ENCODE data around the gene USB1. TPM values are rescaled to one million over a fixed set of nuclear protein-coding genes. Genes with fewer than 3 reads are reported as not detected.

USB1 gene
- total and polyA plus RNA-seq, 4 donors: 14.7 to 72.7 (median 38.7) TPM

DNA sequence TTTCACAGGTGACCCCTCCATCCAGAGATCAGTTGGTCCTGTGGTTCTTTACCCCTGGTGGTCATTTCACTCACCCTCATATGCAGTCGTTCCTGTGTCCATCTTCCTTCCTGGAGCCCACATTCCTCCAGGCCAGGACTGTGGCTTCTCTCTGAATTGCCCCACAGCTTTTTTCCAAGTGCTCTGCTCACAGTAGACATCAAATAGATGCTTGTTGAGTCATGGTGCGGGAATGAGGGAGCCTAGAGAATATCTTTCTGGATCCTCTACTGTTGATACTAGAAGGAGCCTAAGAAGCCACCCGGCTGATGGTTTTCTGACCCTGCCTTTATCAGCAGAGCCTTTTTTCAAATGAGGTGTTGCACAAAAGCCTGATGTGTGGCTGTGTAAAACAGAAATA lies 10.4 kb downstream of the USB1 start:
- 81 to 97% methylated on average over 3 of the region's 3 CpGs for WGBS, 2 donors
- Histone ChIP-seq H3K27me3 (ENCODE audit: control insufficient read depth in 3 of 3, insufficient read depth in 3 of 3, low read length in 2 of 3) (no peaks in the 10 kb centered on the region), H3K9ac (ENCODE audit: insufficient read depth in 1 of 2, low read length in 2 of 2) (no peak overlapping the region), H3K4me3 (no peak overlapping the region), H3K36me3 (ENCODE audit: control insufficient read depth in 4 of 4, insufficient read depth in 4 of 4, low read length in 4 of 4) (peaks cover 2 to 23% (median 8%) of the 10 kb centered on the region in 4 donors), H3K4me1 (ENCODE audit: control insufficient read depth in 5 of 5, insufficient read depth in 5 of 5, low read length in 5 of 5) (no peaks in the 10 kb centered on the region), H3K9me3 (ENCODE audit: control insufficient read depth in 4 of 4, insufficient read depth in 3 of 4, low read length in 3 of 4) (no peaks in the 10 kb centered on the region), H3K27ac (ENCODE audit: low read depth in 1 of 2, low read length in 1 of 2) (no peak overlapping the region)
- DNase-seq (no peak), ATAC-seq (ENCODE audit: insufficient read depth, low FRiP score) (no peak)
- TF ChIP-seq, protein P1, sequence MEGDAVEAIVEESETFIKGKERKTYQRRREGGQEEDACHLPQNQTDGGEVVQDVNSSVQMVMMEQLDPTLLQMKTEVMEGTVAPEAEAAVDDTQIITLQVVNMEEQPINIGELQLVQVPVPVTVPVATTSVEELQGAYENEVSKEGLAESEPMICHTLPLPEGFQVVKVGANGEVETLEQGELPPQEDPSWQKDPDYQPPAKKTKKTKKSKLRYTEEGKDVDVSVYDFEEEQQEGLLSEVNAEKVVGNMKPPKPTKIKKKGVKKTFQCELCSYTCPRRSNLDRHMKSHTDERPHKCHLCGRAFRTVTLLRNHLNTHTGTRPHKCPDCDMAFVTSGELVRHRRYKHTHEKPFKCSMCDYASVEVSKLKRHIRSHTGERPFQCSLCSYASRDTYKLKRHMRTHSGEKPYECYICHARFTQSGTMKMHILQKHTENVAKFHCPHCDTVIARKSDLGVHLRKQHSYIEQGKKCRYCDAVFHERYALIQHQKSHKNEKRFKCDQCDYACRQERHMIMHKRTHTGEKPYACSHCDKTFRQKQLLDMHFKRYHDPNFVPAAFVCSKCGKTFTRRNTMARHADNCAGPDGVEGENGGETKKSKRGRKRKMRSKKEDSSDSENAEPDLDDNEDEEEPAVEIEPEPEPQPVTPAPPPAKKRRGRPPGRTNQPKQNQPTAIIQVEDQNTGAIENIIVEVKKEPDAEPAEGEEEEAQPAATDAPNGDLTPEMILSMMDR (IDR thresholded peaks at IDR 0.05; ENCODE audit: control extremely low read depth, extremely low read depth): no peak

DNA sequence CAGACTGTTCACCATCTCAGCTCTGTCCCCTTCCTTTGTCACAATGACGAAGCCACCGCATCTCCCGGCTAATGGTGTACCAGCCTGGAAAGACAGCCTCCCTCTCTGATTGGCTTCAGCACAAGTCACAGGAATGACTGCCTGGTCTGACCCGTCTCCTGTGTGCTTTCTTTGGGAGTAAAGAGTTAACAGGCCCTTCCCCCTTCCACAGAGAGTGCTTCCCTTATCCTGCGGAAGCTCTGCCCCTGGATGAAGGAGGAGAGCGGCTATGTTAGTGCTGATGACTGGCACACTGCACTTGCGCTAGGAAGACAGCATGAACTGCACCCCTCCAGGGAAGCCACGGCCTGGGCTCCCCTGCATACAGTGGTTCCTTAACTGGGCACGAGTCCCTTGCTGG lies 11.3 kb downstream of the USB1 start:
- DNase-seq: no peak
- no peak overlapping the region for H3K9ac ChIP-seq (ENCODE audit: insufficient read depth in 1 of 2, low read length in 2 of 2)

DNA sequence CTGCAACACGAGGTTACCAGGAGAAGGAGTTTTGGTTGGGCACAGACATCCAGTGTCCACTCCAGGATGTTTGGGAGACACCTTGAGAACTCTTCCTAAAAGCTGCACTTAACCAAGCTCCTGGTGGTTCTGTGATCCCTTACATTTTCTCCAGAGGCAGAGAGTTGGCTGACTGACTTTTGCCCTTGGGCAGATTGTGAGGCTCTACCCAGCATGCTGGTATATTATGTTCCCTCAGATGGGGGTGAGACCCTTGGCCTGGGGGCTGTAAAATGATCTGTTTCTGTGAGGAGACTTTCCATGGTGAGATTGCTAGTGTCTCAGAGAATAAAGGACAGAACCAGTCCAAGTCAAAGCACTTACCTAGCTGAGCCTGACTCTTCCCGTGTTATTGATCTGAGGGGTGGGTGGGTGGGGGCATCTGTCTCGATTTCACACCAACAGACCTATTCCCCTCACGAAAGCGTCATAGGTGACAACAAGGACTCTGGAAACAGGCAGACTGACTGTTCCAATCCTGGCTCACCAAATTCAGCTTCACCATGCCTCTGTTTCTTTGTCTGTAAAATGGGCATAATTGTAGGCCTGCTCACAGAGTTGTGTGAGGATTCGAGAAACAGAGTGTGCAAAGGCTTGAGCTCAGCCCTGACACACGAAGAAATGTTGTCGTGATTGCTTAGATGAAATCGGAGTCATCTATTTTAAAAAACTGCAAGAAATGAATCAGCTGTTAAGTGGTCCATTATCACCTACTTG lies 12.2 kb downstream of the USB1 start:
- TF ChIP-seq, protein P1 (IDR thresholded peaks at IDR 0.05; ENCODE audit: control extremely low read depth, extremely low read depth): no peak
- ATAC-seq (ENCODE audit: insufficient read depth, low FRiP score) (no peak), DNase-seq (no peak)
- H3K27me3 ChIP-seq (ENCODE audit: control insufficient read depth in 3 of 3, insufficient read depth in 3 of 3, low read length in 2 of 3): no peaks in the 10 kb centered on the region
- peaks cover 2 to 25% (median 8%) of the 10 kb centered on the region in 4 donors for H3K36me3 ChIP-seq (ENCODE audit: control insufficient read depth in 4 of 4, insufficient read depth in 4 of 4, low read length in 4 of 4)
- no peak overlapping the region for H3K9ac ChIP-seq (ENCODE audit: insufficient read depth in 1 of 2, low read length in 2 of 2)
- no peak overlapping the region for H3K27ac ChIP-seq (ENCODE audit: low read depth in 1 of 2, low read length in 1 of 2)
- H3K4me3 ChIP-seq: no peak overlapping the region
- no peaks in the 10 kb centered on the region for H3K9me3 ChIP-seq (ENCODE audit: control insufficient read depth in 4 of 4, insufficient read depth in 3 of 4, low read length in 3 of 4)
- 89 to 94% methylated on average over 9 of the region's 9 CpGs for WGBS, 2 donors
- H3K4me1 ChIP-seq (ENCODE audit: control insufficient read depth in 5 of 5, insufficient read depth in 5 of 5, low read length in 5 of 5): no peaks in the 10 kb centered on the region

More for the DNA sequence above, 11.3 kb downstream of the USB1 start:
- Histone ChIP-seq H3K36me3 (ENCODE audit: control insufficient read depth in 4 of 4, insufficient read depth in 4 of 4, low read length in 4 of 4) (peaks cover 2 to 25% (median 8%) of the 10 kb centered on the region in 4 donors), H3K4me3 (no peak overlapping the region), H3K27ac (ENCODE audit: low read depth in 1 of 2, low read length in 1 of 2) (no peak overlapping the region), H3K4me1 (ENCODE audit: control insufficient read depth in 5 of 5, insufficient read depth in 5 of 5, low read length in 5 of 5) (no peaks in the 10 kb centered on the region), H3K27me3 (ENCODE audit: control insufficient read depth in 3 of 3, insufficient read depth in 3 of 3, low read length in 2 of 3) (no peaks in the 10 kb centered on the region), H3K9me3 (ENCODE audit: control insufficient read depth in 4 of 4, insufficient read depth in 3 of 4, low read length in 3 of 4) (no peaks in the 10 kb centered on the region)
- 70 to 71% methylated on average over 9 of the region's 9 CpGs for WGBS, 2 donors
- no peak for ATAC-seq (ENCODE audit: insufficient read depth, low FRiP score)
- TF ChIP-seq, protein P1 (IDR thresholded peaks at IDR 0.05; ENCODE audit: control extremely low read depth, extremely low read depth): no peak
